ENCODE results near the gene AMPD1.

Gene AMPD1

GRCh38 chr1:114648503-114648902 lies 46.8 kb downstream of the AMPD1 start:
- H3K4me3 ChIP-seq (ENCODE audit: low read length), result no peak overlapping the region
- no CpG with 5 or more reads among the region's 1 CpG for WGBS (ENCODE audit: insufficient coverage, insufficient read length)

DNA sequence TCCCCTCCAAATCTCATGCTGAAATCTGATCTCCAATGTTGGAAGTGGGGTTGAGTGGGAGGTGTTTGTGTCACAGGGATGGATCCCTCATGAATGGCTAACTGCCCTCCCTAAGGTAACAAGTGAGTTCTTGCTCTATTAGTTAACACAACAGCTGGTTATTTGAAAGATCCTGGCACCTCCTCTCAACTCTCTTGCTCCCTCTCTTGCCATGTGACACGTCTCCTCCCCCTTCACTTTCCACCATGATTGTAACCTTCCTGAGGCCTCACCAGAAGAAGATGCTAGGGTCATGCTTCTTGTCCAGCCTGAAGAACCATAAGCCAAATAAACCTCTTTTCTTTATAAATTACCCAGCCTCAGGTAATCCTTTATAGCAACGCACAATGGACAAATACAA lies 54.0 kb downstream of the AMPD1 start:
- no peak overlapping the region for H3K4me3 ChIP-seq (ENCODE audit: low read length)
- no peak for DNase-seq (ENCODE audit: low read depth, low spot score)
- H3K27ac ChIP-seq (ENCODE audit: low read length), result no peak overlapping the region
- no CpG with 5 or more reads among the region's 2 CpGs for WGBS (ENCODE audit: insufficient coverage, insufficient read length)
- H3K9me3 ChIP-seq (ENCODE audit: control insufficient read depth, insufficient read depth, low read length), result no peaks in the 10 kb centered on the region
- no peaks in the 10 kb centered on the region for H3K36me3 ChIP-seq (ENCODE audit: control insufficient read depth, insufficient read depth, low read length)
- H3K27me3 ChIP-seq (ENCODE audit: control insufficient read depth, insufficient read depth, low read length), result no peaks in the 10 kb centered on the region
- H3K4me1 ChIP-seq (ENCODE audit: control insufficient read depth, insufficient read depth, low read length), result no peaks in the 10 kb centered on the region

More at GRCh38 chr1:114648503-114648902, 46.8 kb downstream of the AMPD1 start:
- no peak overlapping the region for H3K27ac ChIP-seq (ENCODE audit: low read length)
- H3K4me1 ChIP-seq (ENCODE audit: control insufficient read depth, insufficient read depth, low read length), result no peaks in the 10 kb centered on the region
- no peaks in the 10 kb centered on the region for H3K9me3 ChIP-seq (ENCODE audit: control insufficient read depth, insufficient read depth, low read length)
- DNase-seq (ENCODE audit: low read depth, low spot score), result no peak
- no peaks in the 10 kb centered on the region for H3K36me3 ChIP-seq (ENCODE audit: control insufficient read depth, insufficient read depth, low read length)
- H3K27me3 ChIP-seq (ENCODE audit: control insufficient read depth, insufficient read depth, low read length), result no peaks in the 10 kb centered on the region

GRCh38 chr1:114638910-114639309 lies 56.4 kb downstream of the AMPD1 start:
- H3K36me3 ChIP-seq (ENCODE audit: control insufficient read depth, insufficient read depth, low read length), result no peaks in the 10 kb centered on the region
- H3K4me3 ChIP-seq (ENCODE audit: low read length), result no peak overlapping the region
- H3K27ac ChIP-seq (ENCODE audit: low read length), result no peak overlapping the region
- WGBS (ENCODE audit: insufficient coverage, insufficient read length), result no CpG with 5 or more reads among the region's 3 CpGs
- no peaks in the 10 kb centered on the region for H3K27me3 ChIP-seq (ENCODE audit: control insufficient read depth, insufficient read depth, low read length)
- no peak for DNase-seq (ENCODE audit: low read depth, low spot score)
- no peaks in the 10 kb centered on the region for H3K4me1 ChIP-seq (ENCODE audit: control insufficient read depth, insufficient read depth, low read length)
- H3K9me3 ChIP-seq (ENCODE audit: control insufficient read depth, insufficient read depth, low read length), result no peaks in the 10 kb centered on the region

- no peak for DNase-seq (ENCODE audit: low read depth, low spot score)
- H3K27ac ChIP-seq (ENCODE audit: low read length), result no peak overlapping the region
- no peaks in the 10 kb centered on the region for H3K4me1 ChIP-seq (ENCODE audit: control insufficient read depth, insufficient read depth, low read length)
- H3K27me3 ChIP-seq (ENCODE audit: control insufficient read depth, insufficient read depth, low read length), result no peaks in the 10 kb centered on the region
- H3K4me3 ChIP-seq (ENCODE audit: low read length), result no peak overlapping the region
- H3K36me3 ChIP-seq (ENCODE audit: control insufficient read depth, insufficient read depth, low read length), result no peaks in the 10 kb centered on the region
- H3K9me3 ChIP-seq (ENCODE audit: control insufficient read depth, insufficient read depth, low read length), result no peaks in the 10 kb centered on the region
These were observed 62.9 kb downstream of the AMPD1 start for GRCh38 chr1:114632427-114632826.

DNA sequence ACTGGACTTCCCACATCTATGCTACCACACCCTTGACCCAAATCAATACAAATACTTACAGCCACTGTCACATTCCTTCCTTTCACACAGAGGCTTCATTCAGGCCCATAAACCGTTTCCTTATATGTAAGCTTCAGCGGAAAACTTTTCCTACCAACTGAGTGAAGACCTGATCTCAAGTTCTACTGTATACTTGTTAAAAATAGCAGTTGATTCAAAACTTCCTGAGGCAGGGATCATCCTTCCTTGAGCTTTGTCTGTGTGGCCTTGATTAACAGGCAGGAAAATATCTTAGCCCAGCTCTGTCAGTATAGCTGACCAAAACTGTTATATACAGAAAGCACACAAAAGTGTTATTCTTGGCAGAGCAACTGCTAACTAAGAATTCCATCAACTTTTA lies 68.2 kb downstream of the AMPD1 start:
- no peak for DNase-seq (ENCODE audit: low read depth, low spot score)
- Histone ChIP-seq H3K27me3 (ENCODE audit: control insufficient read depth, insufficient read depth, low read length) (no peaks in the 10 kb centered on the region), H3K27ac (ENCODE audit: low read length) (no peak overlapping the region), H3K36me3 (ENCODE audit: control insufficient read depth, insufficient read depth, low read length) (no peaks in the 10 kb centered on the region), H3K4me3 (ENCODE audit: low read length) (no peak overlapping the region), H3K4me1 (ENCODE audit: control insufficient read depth, insufficient read depth, low read length) (no peaks in the 10 kb centered on the region), H3K9me3 (ENCODE audit: control insufficient read depth, insufficient read depth, low read length) (no peaks in the 10 kb centered on the region)
- WGBS (ENCODE audit: insufficient coverage, insufficient read length), result no CpG with 5 or more reads among the region's 2 CpGs

DNA sequence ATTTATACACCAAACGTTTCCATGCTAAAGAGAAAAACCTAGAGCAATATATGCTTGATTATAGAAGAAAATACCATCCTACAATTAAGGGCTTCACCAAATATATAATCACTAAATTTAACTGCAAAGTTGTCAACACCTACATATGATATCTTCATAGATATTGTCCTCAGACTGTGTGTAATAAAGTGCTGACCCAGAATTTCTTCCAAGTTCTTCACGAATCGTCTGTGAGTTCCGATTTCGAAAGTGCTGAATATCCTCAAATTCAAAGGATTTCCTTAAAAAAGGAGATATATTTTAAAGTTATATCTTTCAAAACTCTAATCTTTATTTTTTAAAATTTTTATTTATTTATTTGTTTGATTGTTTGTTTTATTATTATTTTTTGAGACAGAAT lies 72.0 kb downstream of the AMPD1 start:
- Histone ChIP-seq H3K4me1 (ENCODE audit: control insufficient read depth, insufficient read depth, low read length) (no peaks in the 10 kb centered on the region), H3K4me3 (ENCODE audit: low read length) (no peak overlapping the region), H3K27ac (ENCODE audit: low read length) (no peak overlapping the region), H3K27me3 (ENCODE audit: control insufficient read depth, insufficient read depth, low read length) (no peaks in the 10 kb centered on the region), H3K36me3 (ENCODE audit: control insufficient read depth, insufficient read depth, low read length) (no peaks in the 10 kb centered on the region), H3K9me3 (ENCODE audit: control insufficient read depth, insufficient read depth, low read length) (no peaks in the 10 kb centered on the region)
- DNase-seq (ENCODE audit: low read depth, low spot score), result no peak
- no CpG with 5 or more reads among the region's 5 CpGs for WGBS (ENCODE audit: insufficient coverage, insufficient read length)
